Measurements from ENCODE around the gene TBX21.

DNA sequence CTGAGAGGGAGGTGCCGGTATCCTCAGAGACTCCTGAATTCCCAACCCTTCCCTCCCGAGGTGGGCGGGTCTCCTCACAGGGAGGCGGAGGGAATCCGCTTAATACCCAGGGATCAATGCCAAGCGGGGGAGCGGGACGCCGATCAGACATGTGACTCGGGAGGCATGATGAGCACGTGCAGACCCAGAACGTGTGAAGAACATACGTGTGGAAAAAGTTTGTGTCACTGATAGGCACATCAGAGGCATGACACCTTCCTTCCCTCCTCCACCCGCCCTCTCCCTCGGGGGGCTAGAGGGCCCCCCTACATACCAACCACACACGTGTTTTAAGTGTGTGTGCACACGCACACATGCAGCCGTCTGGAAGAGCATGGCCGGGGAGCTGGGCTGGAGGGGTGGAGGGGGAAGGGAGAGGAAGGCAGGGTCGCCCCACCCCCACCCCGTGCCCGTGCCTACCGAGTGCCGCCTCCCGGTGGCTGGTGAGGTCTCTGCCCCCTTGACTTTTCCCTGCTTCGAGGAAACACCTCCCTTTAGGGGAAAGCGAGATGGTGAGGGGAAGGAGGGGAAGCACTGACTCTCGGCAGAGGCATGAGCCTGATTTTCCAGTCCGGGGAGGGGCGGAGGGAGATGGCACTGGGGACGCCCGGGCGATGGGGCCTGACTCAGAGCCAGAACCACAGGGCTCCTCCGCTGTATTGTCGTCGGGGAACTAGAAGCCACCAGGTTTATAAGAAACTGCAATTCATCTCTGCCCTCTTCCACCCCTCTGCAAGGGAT lies 12.1 kb upstream of the TBX21 start:
- TF ChIP-seq, protein P1, sequence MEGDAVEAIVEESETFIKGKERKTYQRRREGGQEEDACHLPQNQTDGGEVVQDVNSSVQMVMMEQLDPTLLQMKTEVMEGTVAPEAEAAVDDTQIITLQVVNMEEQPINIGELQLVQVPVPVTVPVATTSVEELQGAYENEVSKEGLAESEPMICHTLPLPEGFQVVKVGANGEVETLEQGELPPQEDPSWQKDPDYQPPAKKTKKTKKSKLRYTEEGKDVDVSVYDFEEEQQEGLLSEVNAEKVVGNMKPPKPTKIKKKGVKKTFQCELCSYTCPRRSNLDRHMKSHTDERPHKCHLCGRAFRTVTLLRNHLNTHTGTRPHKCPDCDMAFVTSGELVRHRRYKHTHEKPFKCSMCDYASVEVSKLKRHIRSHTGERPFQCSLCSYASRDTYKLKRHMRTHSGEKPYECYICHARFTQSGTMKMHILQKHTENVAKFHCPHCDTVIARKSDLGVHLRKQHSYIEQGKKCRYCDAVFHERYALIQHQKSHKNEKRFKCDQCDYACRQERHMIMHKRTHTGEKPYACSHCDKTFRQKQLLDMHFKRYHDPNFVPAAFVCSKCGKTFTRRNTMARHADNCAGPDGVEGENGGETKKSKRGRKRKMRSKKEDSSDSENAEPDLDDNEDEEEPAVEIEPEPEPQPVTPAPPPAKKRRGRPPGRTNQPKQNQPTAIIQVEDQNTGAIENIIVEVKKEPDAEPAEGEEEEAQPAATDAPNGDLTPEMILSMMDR (IDR thresholded peaks at IDR 0.05) = no peak
- TF ChIP-seq POLR2A (IDR thresholded peaks at IDR 0.05) = no peak
